Calu3 (cell line): Measurements from ENCODE around the gene NABP1. TPM values are rescaled to one million over a fixed set of nuclear protein-coding genes. Genes with fewer than 3 reads are reported as not detected.

ENCODE experiments used
- BruUV-seq: library from RNA; stranded (reverse); fragments of 400-500 nt; replicated peaks from 2 replicates; lab custom pipeline; 2021; lab: Mats Ljungman, UMichigan
- CTCF ChIA-PET: fragments of 300-600 bp; sonication (Branson Sonifier 250); formaldehyde crosslinking; loops from one replicate; lab custom pipeline; 2022; ENCODE audit warnings: antibody characterized with exemption; lab: Charles Lee
- DNase-seq: peaks from one replicate; pipeline ENCODE4 v3.0.0; 2022
- H3K27ac Mint-ChIP-seq: one replicate; pipeline ENCODE4 v1.8.0; 2022; ENCODE audit warnings: mixed read lengths; ENCODE audit not compliant: unreplicated experiment
- H3K27me3 Mint-ChIP-seq: one replicate; pipeline ENCODE4 v1.8.0; 2022; ENCODE audit warnings: mixed read lengths; ENCODE audit not compliant: unreplicated experiment
- H3K36me3 Mint-ChIP-seq: one replicate; pipeline ENCODE4 v1.8.0; 2022; ENCODE audit warnings: mild to moderate bottlenecking, moderate library complexity, mixed read lengths; ENCODE audit not compliant: insufficient read depth, unreplicated experiment
- H3K4me1 Mint-ChIP-seq: one replicate; pipeline ENCODE4 v1.8.0; 2022; ENCODE audit warnings: mild to moderate bottlenecking, low read depth, mixed read lengths; ENCODE audit not compliant: unreplicated experiment
- H3K4me3 Mint-ChIP-seq: one replicate; pipeline ENCODE4 v1.8.0; 2022; ENCODE audit warnings: mild to moderate bottlenecking, low read depth, moderate library complexity, mixed read lengths; ENCODE audit not compliant: unreplicated experiment
- H3K9me3 Mint-ChIP-seq: one replicate; pipeline ENCODE4 v1.8.0; 2022; ENCODE audit warnings: low read depth, mixed read lengths; ENCODE audit not compliant: unreplicated experiment
- CTCF ChIP-seq: fragments of 200-600 bp; IDR thresholded peaks from one replicate; pipeline ENCODE4 v1.8.0; 2022; ENCODE audit warnings: antibody characterized with exemption; ENCODE audit not compliant: unreplicated experiment
- intact Hi-C: fragments of 100-400 bp; cut with micrococcal nuclease; formaldehyde crosslinking; loops from one replicate; pipeline ENCODE4 v1.10.0; 2022; ENCODE audit not compliant: unreplicated experiment
- total RNA-seq: library from RNA; stranded (reverse); gene quantifications from 2 replicates; pipeline ENCODE4 v1.2.3, GENCODE V29; 2022

NABP1 gene
- total RNA-seq, 1 experiment from 2014 or later = 71.8 TPM

- no peaks in the 10 kb centered on the region for H3K36me3 Mint-ChIP-seq
- DNase-seq = no peak
- CTCF ChIA-PET = no interaction called here
- no peak overlapping the region for H3K27ac Mint-ChIP-seq
- no TSS peak for BruUV-seq
- no peaks in the 10 kb centered on the region for H3K9me3 Mint-ChIP-seq
- no peak overlapping the region for H3K4me3 Mint-ChIP-seq
- no peak for TF ChIP-seq CTCF
- intact Hi-C loops = no loop called here
- H3K27me3 Mint-ChIP-seq = no peaks in the 10 kb centered on the region
- H3K4me1 Mint-ChIP-seq = peaks cover 8% of the 10 kb centered on the region
Measured at GRCh38 chr2:191650896-191651773, 26.8 kb upstream of the NABP1 start.

GRCh38 chr2:191653667-191654391 is 24.1 kb upstream of the NABP1 start:
- CTCF ChIA-PET = interaction anchor here (0.6 to 1.6 kb wide), 2 partner anchors 12 to 1834 kb away, joined by 3 read pairs; no protein-coding TSS in a partner anchor
- no peak for DNase-seq
- peaks cover 8% of the 10 kb centered on the region for H3K4me1 Mint-ChIP-seq

GRCh38 chr2:191656391-191656790 is 21.5 kb upstream of the NABP1 start:
- no peak for TF ChIP-seq CTCF

More at GRCh38 chr2:191653667-191654391, 24.1 kb upstream of the NABP1 start:
- Mint-ChIP-seq H3K27me3 (no peaks in the 10 kb centered on the region), H3K9me3 (peaks cover 5% of the 10 kb centered on the region), H3K36me3 (no peaks in the 10 kb centered on the region), H3K27ac (no peak overlapping the region), H3K4me3 (no peak overlapping the region)
- no peak for TF ChIP-seq CTCF
- intact Hi-C loops = no loop called here
- no TSS peak for BruUV-seq

GRCh38 chr2:191656792-191657191 is 21.1 kb upstream of the NABP1 start:
- no peak for DNase-seq
- no peaks in the 10 kb centered on the region for H3K27me3 Mint-ChIP-seq
- peaks cover 5% of the 10 kb centered on the region for H3K9me3 Mint-ChIP-seq
- no peak overlapping the region for H3K4me3 Mint-ChIP-seq
- no peak for TF ChIP-seq CTCF
- H3K36me3 Mint-ChIP-seq = no peaks in the 10 kb centered on the region
- intact Hi-C loops = no loop called here
- no TSS peak for BruUV-seq
- H3K27ac Mint-ChIP-seq = no peak overlapping the region
- H3K4me1 Mint-ChIP-seq = no peaks in the 10 kb centered on the region
- CTCF ChIA-PET = no interaction called here

More at GRCh38 chr2:191656391-191656790, 21.5 kb upstream of the NABP1 start:
- Mint-ChIP-seq H3K27ac (no peak overlapping the region), H3K4me3 (no peak overlapping the region), H3K27me3 (no peaks in the 10 kb centered on the region), H3K4me1 (no peaks in the 10 kb centered on the region), H3K36me3 (no peaks in the 10 kb centered on the region), H3K9me3 (peaks cover 5% of the 10 kb centered on the region)
- BruUV-seq = no TSS peak
- intact Hi-C loops = no loop called here
- CTCF ChIA-PET = no interaction called here
- no peak for DNase-seq
